HCT116 (cell line): Measurements from ENCODE around the gene AIF1L. TPM values are rescaled to one million over a fixed set of nuclear protein-coding genes. Genes with fewer than 3 reads are reported as not detected.

Experiments used
- ATAC-seq: fragments of 200-7000 bp; cut with Tn5 transposase; 2 replicates; pipeline ENCODE4 v1.9.1; 2020; ENCODE audit warnings: mild to moderate bottlenecking, moderate library complexity
- BruUV-seq: library from RNA; stranded (reverse); fragments of 400-500 nt; replicated peaks from 2 replicates; lab custom pipeline; 2021; lab: Mats Ljungman, UMichigan
- CTCF ChIA-PET: fragments of 300-600 bp; sonication (Branson Sonifier 250); formaldehyde crosslinking; loops from one replicate; lab custom pipeline; 2021; ENCODE audit warnings: antibody characterized with exemption; lab: Charles Lee
- POLR2A ChIA-PET: fragments of 300-600, 350-600 bp; sonication (Branson Sonifier 250); formaldehyde crosslinking; loops from one replicate; lab custom pipeline; 2021; ENCODE audit warnings: antibody characterized with exemption; lab: Charles Lee
- RAD21 ChIA-PET, 2 experiments: fragments of 300-600 bp; sonication (Branson Sonifier 250); formaldehyde crosslinking; loops; one replicate each; lab custom pipeline; 2023; ENCODE audit warnings: low total read pairs in 2 of 2; ENCODE audit not compliant: uncharacterized antibody in 2 of 2, unreplicated experiment in 2 of 2, low non-redundant PET in 1 of 2; lab: Charles Lee
- DNase-seq: peaks from one replicate; pipeline ENCODE4 v3.0.0-alpha.2; 2010; ENCODE audit warnings: low read depth, low spot score
- H2AFZ ChIP-seq: fragments of 200-600 bp; shearing (Covaris generic), sonication (generic); 2 replicates; pipeline ENCODE4 v1.6.1; 2017; ENCODE audit warnings: low read depth, mixed run types, mixed read lengths, antibody characterized with exemption, low read length; ENCODE audit not compliant: poor library complexity, severe bottlenecking
- H3K27ac ChIP-seq: 2 replicates; pipeline ENCODE4 v1.5.1; 2012; ENCODE audit warnings: low read depth, low read length
- H3K27me3 ChIP-seq: fragments of 200-600 bp; sonication (generic); 2 replicates; pipeline ENCODE4 v1.6.1; 2016; ENCODE audit warnings: mixed run types, low read length, mixed read lengths; ENCODE audit not compliant: insufficient read depth
- H3K36me3 ChIP-seq, 2 experiments: fragments of 200-500 bp in 1 of 2; fragments of 200-600 bp in 1 of 2; sonication (Bioruptor generic) in 1 of 2; sonication (generic) in 1 of 2; 2 replicates each; pipeline versions ENCODE4 v1.5.1 to v1.6.1; 2014 to 2016; ENCODE audit warnings: low read length in 2 of 2, inconsistent platforms in 1 of 2, mixed read lengths in 1 of 2, mixed run types in 1 of 2; ENCODE audit not compliant: insufficient read depth in 2 of 2, control insufficient read depth in 1 of 2
- H3K4me1 ChIP-seq, 2 experiments: fragments of 200-600 bp in 1 of 2; sonication (generic) in 1 of 2; 2 replicates each; pipeline versions ENCODE4 v1.5.1 to v1.6.1; 2012 to 2017; ENCODE audit warnings: low read length in 2 of 2, inconsistent platforms in 1 of 2, mild to moderate bottlenecking in 1 of 2, mixed read lengths in 1 of 2, mixed run types in 1 of 2, moderate library complexity in 1 of 2; ENCODE audit not compliant: insufficient read depth in 2 of 2, control insufficient read depth in 1 of 2
- H3K4me2 ChIP-seq: fragments of 200-600 bp; sonication (generic); 2 replicates; pipeline ENCODE4 v1.6.1; 2017; ENCODE audit warnings: mixed run types, low read length, mixed read lengths
- H3K4me3 ChIP-seq, 2 experiments: fragments of 200-600 bp in 1 of 2; sonication (generic) in 1 of 2; replicated peaks in 1 of 2; 2 replicates each; pipeline ENCODE4 v1.5.1; 2011 to 2016; ENCODE audit warnings: low read length in 2 of 2, control low read depth in 1 of 2, low read depth in 1 of 2, mild to moderate bottlenecking in 1 of 2, mixed read lengths in 1 of 2, mixed run types in 1 of 2
- H3K79me2 ChIP-seq: fragments of 200-600 bp; sonication (generic); 2 replicates; pipeline ENCODE4 v1.6.1; 2017; ENCODE audit warnings: mild to moderate bottlenecking, mixed run types, low read length, moderate library complexity, mixed read lengths; ENCODE audit not compliant: insufficient read depth
- H3K9ac ChIP-seq: fragments of 200-600 bp; sonication (generic); 2 replicates; pipeline ENCODE4 v1.6.1; 2016; ENCODE audit warnings: low read length, mixed read lengths
- H3K9me2 ChIP-seq: fragments of 200-600 bp; sonication (generic), shearing (Covaris generic); 2 replicates; pipeline ENCODE4 v1.6.1; 2017; ENCODE audit warnings: mixed run types, mild to moderate bottlenecking, moderate library complexity; ENCODE audit not compliant: insufficient read depth
- H3K9me3 ChIP-seq, 2 experiments: fragments of 200-500 bp in 1 of 2; fragments of 200-600 bp in 1 of 2; sonication (Bioruptor generic) in 1 of 2; sonication (generic) in 1 of 2; 2 replicates each; pipeline ENCODE4 v1.6.1; 2014 to 2017; ENCODE audit warnings: low read length in 2 of 2, mixed read lengths in 2 of 2, inconsistent platforms in 1 of 2, low read depth in 1 of 2, mild to moderate bottlenecking in 1 of 2, mixed run types in 1 of 2, moderate library complexity in 1 of 2; ENCODE audit not compliant: control insufficient read depth in 1 of 2, insufficient read depth in 1 of 2
- H4K20me1 ChIP-seq: fragments of 200-600 bp; sonication (generic), shearing (Covaris generic); 2 replicates; pipeline ENCODE4 v1.6.1; 2017; ENCODE audit warnings: mixed run types, mild to moderate bottlenecking, moderate library complexity; ENCODE audit not compliant: insufficient read depth
- EGR1 ChIP-seq: IDR thresholded peaks from 2 replicates; pipeline ENCODE4 v1.6.1; 2012; ENCODE audit warnings: low read depth
- JUND ChIP-seq: IDR thresholded peaks from 2 replicates; pipeline ENCODE4 v1.6.1; 2012
- MAX ChIP-seq: IDR thresholded peaks from 2 replicates; pipeline ENCODE4 v1.6.1; 2012
- RAD21 ChIP-seq: IDR thresholded peaks from 2 replicates; pipeline ENCODE4 v1.6.1; 2012; ENCODE audit warnings: low read depth, mild to moderate bottlenecking
- REST ChIP-seq: IDR thresholded peaks from 2 replicates; pipeline ENCODE4 v1.6.1; 2012; ENCODE audit warnings: low read depth
- SIN3A ChIP-seq: IDR thresholded peaks from 2 replicates; pipeline ENCODE4 v1.6.1; 2012; ENCODE audit warnings: low read depth
- SP1 ChIP-seq: IDR thresholded peaks from 2 replicates; pipeline ENCODE4 v1.6.1; 2012; ENCODE audit warnings: low read depth
- ZFX ChIP-seq: fragments of 450-650 bp; IDR thresholded peaks from 2 replicates; pipeline ENCODE4 v1.6.1; 2017
- intact Hi-C: fragments of 100-400 bp; cut with micrococcal nuclease; formaldehyde crosslinking; loops from 2 replicates; pipeline ENCODE4 v1.10.0; 2022
- total RNA-seq: library from RNA; stranded (reverse); gene quantifications from one replicate; pipeline ENCODE4 v1.2.1, GENCODE V29; 2021; ENCODE audit not compliant: unreplicated experiment

AIF1L gene
- total RNA-seq, 1 experiment from 2014 or later = 34.0 TPM

GRCh38 chr9:131046581-131047202, 49.6 kb upstream of the AIF1L start (continued):
- TF ChIP-seq REST = no peak
- TF ChIP-seq MAX = peak; percentile 59; the same call in 1 of the 2 replicates

- ChIA-PET POLR2A (no interaction called here), RAD21 (interaction anchor here in 1 of 2 experiments (0.7 kb wide), 1 partner anchor 40 kb away, joined by 4 read pairs; no protein-coding TSS in a partner anchor)
- no peaks in the 10 kb centered on the region for H3K79me2 ChIP-seq
- H3K4me3 ChIP-seq = no peak overlapping the region
- no peak overlapping the region for H3K4me2 ChIP-seq
- intact Hi-C loops = loop anchor here (5.0 kb wide), 2 partner anchors 41 to 341 kb away; partner anchors contain the start of gene LAMC3
- H2AFZ ChIP-seq = no peak overlapping the region
- peaks cover 12 to 22% of the 10 kb centered on the region in 2 experiments; a peak in 3 of 4 replicates for H3K4me1 ChIP-seq
- H3K36me3 ChIP-seq = no peaks in the 10 kb centered on the region
- no peaks in the 10 kb centered on the region for H3K27me3 ChIP-seq
- TF ChIP-seq JUND = no peak
- TF ChIP-seq RAD21 = no peak
- TF ChIP-seq SP1 = no peak
- TF ChIP-seq SIN3A = no peak
- TF ChIP-seq ZFX = no peak
- no peak for TF ChIP-seq EGR1
- TF ChIP-seq, all 23 proteins: peak for 0
- Histone ChIP-seq H3K9ac (no peak overlapping the region), H3K27ac (no peak overlapping the region), H3K9me2 (no peaks in the 10 kb centered on the region), H3K9me3 (no peaks in the 10 kb centered on the region), H4K20me1 (no peaks in the 10 kb centered on the region)
- BruUV-seq = no TSS peak
- DNase-seq = no peak
- ATAC-seq = no peak
- CTCF ChIA-PET = no interaction called here
Observed at GRCh38 chr9:131048332-131048731, 48.0 kb upstream of the AIF1L start.
